C4-2B (cell line): ENCODE measurements around the gene ACOT12.

Source experiments
- CTCF ChIP-seq: fragments of 450-650 bp; conservative IDR thresholded peaks from 2 replicates; pipeline ENCODE4 v1.5.1; 2017; ENCODE audit warnings: mild to moderate bottlenecking
- ZFX ChIP-seq: fragments of 450-650 bp; IDR thresholded peaks from 2 replicates; pipeline ENCODE4 v1.6.1; 2017

GRCh38 chr5:81344736-81345135 is 49.2 kb downstream of the ACOT12 start:
- TF ChIP-seq CTCF (no peak), ZFX (no peak)
